ENCODE measurements around the gene ARFIP1. TPM values are rescaled to one million over a fixed set of nuclear protein-coding genes. Genes with fewer than 3 reads are reported as not detected.

ARFIP1 gene
- total RNA-seq, 4 donors from 2014 or later, result 26.3 to 36.1 (median 30.6) TPM

GRCh38 chr4:152877868-152878267, 98.1 kb downstream of the ARFIP1 start:
- H3K4me1 ChIP-seq, result no peaks in the 10 kb centered on the region
- no peak for TF ChIP-seq POLR2AphosphoS5 (IDR thresholded peaks at IDR 0.05)
- TF ChIP-seq CTCF (IDR thresholded peaks at IDR 0.05), result no peak
- TF ChIP-seq EP300 (IDR thresholded peaks at IDR 0.05), result no peak
- no peak overlapping the region for H3K4me3 ChIP-seq
- DNase-seq (ENCODE audit: extremely low spot score), result no peak
- no peaks in the 10 kb centered on the region for H3K9me3 ChIP-seq
- 100% methylated on average over 1 of the region's 1 CpG for WGBS
- H3K36me3 ChIP-seq, result peaks cover 0 to 42% (median 21%) of the 10 kb centered on the region in 4 donors
- intact Hi-C loops (cut with DNase I), result no loop called here
- no peak overlapping the region for H3K27ac ChIP-seq (replicated peaks in 1 of 4)
- no peaks in the 10 kb centered on the region for H3K27me3 ChIP-seq

- no peaks in the 10 kb centered on the region for H3K4me1 ChIP-seq
- WGBS, result 84% methylated on average over 2 of the region's 2 CpGs
- DNase-seq (ENCODE audit: extremely low spot score), result no peak
- no peaks in the 10 kb centered on the region for H3K9me3 ChIP-seq
- H3K27me3 ChIP-seq, result no peaks in the 10 kb centered on the region
- intact Hi-C loops (cut with DNase I), result no loop called here
- TF ChIP-seq CTCF (IDR thresholded peaks at IDR 0.05) (no peak), EP300 (IDR thresholded peaks at IDR 0.05) (no peak), POLR2AphosphoS5 (IDR thresholded peaks at IDR 0.05) (no peak), POLR2A (IDR thresholded peaks at IDR 0.05; ENCODE audit: low read depth) (no peak)
- H3K36me3 ChIP-seq, result peaks cover 0 to 38% (median 13%) of the 10 kb centered on the region in 4 donors
- H3K27ac ChIP-seq (replicated peaks in 1 of 4), result no peak overlapping the region
- no peak overlapping the region for H3K4me3 ChIP-seq
Measured at GRCh38 chr4:152880263-152880662, 100.5 kb downstream of the ARFIP1 start.

- Histone ChIP-seq H3K27me3 (no peaks in the 10 kb centered on the region), H3K27ac (replicated peaks in 1 of 4) (no peak overlapping the region), H3K4me1 (no peaks in the 10 kb centered on the region)
Measured at GRCh38 chr4:152881974-152882373, 102.2 kb downstream of the ARFIP1 start.

GRCh38 chr4:152885185-152885584, 105.4 kb downstream of the ARFIP1 start:
- Histone ChIP-seq H3K4me1 (no peaks in the 10 kb centered on the region), H3K4me3 (no peak overlapping the region), H3K27ac (replicated peaks in 1 of 4) (no peak overlapping the region), H3K9me3 (no peaks in the 10 kb centered on the region), H3K27me3 (no peaks in the 10 kb centered on the region), H3K36me3 (peaks cover 4 to 30% (median 14%) of the 10 kb centered on the region in 4 donors)
- TF ChIP-seq EP300 (IDR thresholded peaks at IDR 0.05) (no peak), POLR2A (IDR thresholded peaks at IDR 0.05; ENCODE audit: low read depth) (no peak), CTCF (IDR thresholded peaks at IDR 0.05) (no peak), POLR2AphosphoS5 (IDR thresholded peaks at IDR 0.05) (no peak)
- intact Hi-C loops (cut with DNase I), result no loop called here
- WGBS, result 84% methylated on average over 5 of the region's 5 CpGs
- no peak for DNase-seq (ENCODE audit: extremely low spot score)

More at GRCh38 chr4:152881974-152882373, 102.2 kb downstream of the ARFIP1 start:
- Histone ChIP-seq H3K4me3 (no peak overlapping the region), H3K9me3 (no peaks in the 10 kb centered on the region), H3K36me3 (peaks cover 0 to 25% (median 9%) of the 10 kb centered on the region in 4 donors)
- intact Hi-C loops (cut with DNase I), result no loop called here
- 100% methylated on average over 1 of the region's 1 CpG for WGBS
- TF ChIP-seq EP300 (IDR thresholded peaks at IDR 0.05) (no peak), POLR2A (IDR thresholded peaks at IDR 0.05; ENCODE audit: low read depth) (no peak), POLR2AphosphoS5 (IDR thresholded peaks at IDR 0.05) (no peak), CTCF (IDR thresholded peaks at IDR 0.05) (no peak)
- no peak for DNase-seq (ENCODE audit: extremely low spot score)

GRCh38 chr4:152886201-152886600, 106.4 kb downstream of the ARFIP1 start:
- Histone ChIP-seq H3K36me3 (peaks cover 4 to 40% (median 18%) of the 10 kb centered on the region in 4 donors), H3K9me3 (no peaks in the 10 kb centered on the region), H3K27me3 (no peaks in the 10 kb centered on the region), H3K27ac (replicated peaks in 1 of 4) (no peak overlapping the region), H3K4me3 (no peak overlapping the region), H3K4me1 (no peaks in the 10 kb centered on the region)
- TF ChIP-seq POLR2A (IDR thresholded peaks at IDR 0.05; ENCODE audit: low read depth) (no peak), POLR2AphosphoS5 (IDR thresholded peaks at IDR 0.05) (no peak), CTCF (IDR thresholded peaks at IDR 0.05) (no peak), EP300 (IDR thresholded peaks at IDR 0.05) (no peak)
- WGBS, result 95% methylated on average over 1 of the region's 1 CpG
- no peak for DNase-seq (ENCODE audit: extremely low spot score)
- intact Hi-C loops (cut with DNase I), result no loop called here
